ENCODE measurements around the gene MYH10.

MYH10 gene

DNA sequence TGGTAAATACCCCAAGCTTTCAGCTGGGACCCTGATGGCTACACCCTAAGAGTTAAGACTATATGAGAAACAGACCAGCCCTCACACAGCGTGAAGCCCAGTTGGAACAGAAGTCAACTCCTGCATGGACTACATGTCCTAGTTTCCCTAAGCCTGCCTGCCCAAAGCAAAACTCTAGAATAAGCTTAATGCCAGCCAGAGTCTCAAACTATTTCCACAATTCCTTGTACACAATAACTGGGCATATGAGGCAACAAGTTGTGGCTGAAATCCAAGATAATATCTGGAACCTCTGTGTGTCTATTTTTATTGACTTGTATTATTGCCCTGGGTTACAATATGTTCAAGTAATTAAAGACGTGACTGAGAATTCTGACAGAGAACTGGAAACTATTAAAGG lies 19.4 kb downstream of the MYH10 start:
- TF ChIP-seq, protein P1, sequence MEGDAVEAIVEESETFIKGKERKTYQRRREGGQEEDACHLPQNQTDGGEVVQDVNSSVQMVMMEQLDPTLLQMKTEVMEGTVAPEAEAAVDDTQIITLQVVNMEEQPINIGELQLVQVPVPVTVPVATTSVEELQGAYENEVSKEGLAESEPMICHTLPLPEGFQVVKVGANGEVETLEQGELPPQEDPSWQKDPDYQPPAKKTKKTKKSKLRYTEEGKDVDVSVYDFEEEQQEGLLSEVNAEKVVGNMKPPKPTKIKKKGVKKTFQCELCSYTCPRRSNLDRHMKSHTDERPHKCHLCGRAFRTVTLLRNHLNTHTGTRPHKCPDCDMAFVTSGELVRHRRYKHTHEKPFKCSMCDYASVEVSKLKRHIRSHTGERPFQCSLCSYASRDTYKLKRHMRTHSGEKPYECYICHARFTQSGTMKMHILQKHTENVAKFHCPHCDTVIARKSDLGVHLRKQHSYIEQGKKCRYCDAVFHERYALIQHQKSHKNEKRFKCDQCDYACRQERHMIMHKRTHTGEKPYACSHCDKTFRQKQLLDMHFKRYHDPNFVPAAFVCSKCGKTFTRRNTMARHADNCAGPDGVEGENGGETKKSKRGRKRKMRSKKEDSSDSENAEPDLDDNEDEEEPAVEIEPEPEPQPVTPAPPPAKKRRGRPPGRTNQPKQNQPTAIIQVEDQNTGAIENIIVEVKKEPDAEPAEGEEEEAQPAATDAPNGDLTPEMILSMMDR (IDR thresholded peaks at IDR 0.05; ENCODE audit: low read depth, low read length): no peak
- H3K36me3 ChIP-seq: peaks cover 28% of the 10 kb centered on the region
- DNase-seq: no peak
- no peak overlapping the region for H3K4me3 ChIP-seq (ENCODE audit: low read depth, low read length)
- no peak overlapping the region for H3K27ac ChIP-seq
- H3K9me3 ChIP-seq (ENCODE audit: severe bottlenecking): no peaks in the 10 kb centered on the region
- H3K27me3 ChIP-seq (ENCODE audit: insufficient read depth, low read depth, severe bottlenecking): no peaks in the 10 kb centered on the region

DNA sequence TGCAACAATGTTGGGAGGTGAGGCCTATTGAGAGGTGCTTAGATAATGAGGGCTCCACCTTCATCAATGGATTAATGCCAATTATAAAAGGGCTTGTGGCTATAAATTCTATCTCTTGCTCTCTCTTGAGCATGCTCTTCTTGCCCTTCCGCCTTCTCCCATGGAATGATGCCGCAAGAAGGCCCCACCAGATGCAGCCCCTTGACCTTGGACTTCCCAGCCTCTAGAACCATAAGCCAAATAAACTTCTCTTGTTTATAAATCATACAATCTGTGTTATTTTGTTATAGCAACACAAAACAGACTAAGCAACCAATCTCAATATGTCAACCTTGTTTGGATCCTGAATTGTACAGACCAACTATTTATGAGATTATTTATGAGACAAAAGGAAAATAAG lies 20.0 kb downstream of the MYH10 start:
- Histone ChIP-seq H3K4me3 (ENCODE audit: low read depth, low read length) (no peak overlapping the region), H3K9me3 (ENCODE audit: severe bottlenecking) (no peaks in the 10 kb centered on the region), H3K36me3 (peaks cover 28% of the 10 kb centered on the region), H3K27me3 (ENCODE audit: insufficient read depth, low read depth, severe bottlenecking) (no peaks in the 10 kb centered on the region), H3K27ac (no peak overlapping the region)
- TF ChIP-seq, protein P1 (IDR thresholded peaks at IDR 0.05; ENCODE audit: low read depth, low read length): no peak
- no peak for DNase-seq

DNA sequence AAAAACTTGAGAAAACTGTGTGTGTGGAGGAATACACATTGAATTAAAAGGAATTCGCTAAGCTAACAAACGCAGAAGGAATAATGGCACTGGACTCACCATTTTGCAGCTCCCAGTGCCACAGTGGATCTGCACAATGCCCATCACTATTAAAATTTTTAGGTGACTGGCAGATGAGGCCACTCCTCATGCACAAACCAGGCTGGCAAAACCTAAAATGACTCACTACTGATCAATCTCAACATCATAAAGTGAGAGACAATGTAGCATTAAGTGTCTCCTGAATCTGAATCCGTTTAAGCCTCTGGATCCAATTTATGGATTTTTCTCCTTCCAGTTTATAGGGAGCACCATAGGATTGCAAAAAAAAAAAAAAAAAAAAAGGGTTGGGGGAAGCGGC lies 20.6 kb downstream of the MYH10 start:
- peaks cover 28% of the 10 kb centered on the region for H3K36me3 ChIP-seq
- H3K27me3 ChIP-seq (ENCODE audit: insufficient read depth, low read depth, severe bottlenecking): no peaks in the 10 kb centered on the region
- no peaks in the 10 kb centered on the region for H3K9me3 ChIP-seq (ENCODE audit: severe bottlenecking)
- H3K27ac ChIP-seq: no peak overlapping the region
- DNase-seq: no peak
- TF ChIP-seq, protein P1 (IDR thresholded peaks at IDR 0.05; ENCODE audit: low read depth, low read length): no peak
- no peak overlapping the region for H3K4me3 ChIP-seq (ENCODE audit: low read depth, low read length)

DNA sequence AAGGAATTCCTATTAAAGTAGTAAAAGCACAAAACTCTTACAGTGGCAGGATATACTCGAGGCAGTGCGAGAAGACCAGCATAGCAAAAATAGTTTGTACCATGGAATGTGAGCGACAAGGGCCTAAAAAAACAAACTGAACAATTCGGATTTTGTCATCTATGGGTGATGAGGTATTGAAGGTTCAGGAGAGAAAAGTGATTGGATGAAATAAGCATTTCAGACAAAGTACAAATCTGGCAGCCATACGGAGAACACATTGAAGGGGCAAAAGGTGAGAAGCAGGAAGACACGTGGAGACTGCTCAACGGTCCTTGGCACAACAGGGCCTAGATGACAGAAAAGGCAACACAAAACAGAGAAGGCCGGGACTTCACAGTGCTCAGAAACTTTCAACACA lies 22.5 kb downstream of the MYH10 start:
- H3K4me3 ChIP-seq (ENCODE audit: low read depth, low read length): no peak overlapping the region
- no peaks in the 10 kb centered on the region for H3K27me3 ChIP-seq (ENCODE audit: insufficient read depth, low read depth, severe bottlenecking)
- no peak for DNase-seq
- H3K36me3 ChIP-seq: peaks cover 42% of the 10 kb centered on the region
- no peaks in the 10 kb centered on the region for H3K9me3 ChIP-seq (ENCODE audit: severe bottlenecking)
- TF ChIP-seq, protein P1 (IDR thresholded peaks at IDR 0.05; ENCODE audit: low read depth, low read length): no peak
- H3K27ac ChIP-seq: no peak overlapping the region

DNA sequence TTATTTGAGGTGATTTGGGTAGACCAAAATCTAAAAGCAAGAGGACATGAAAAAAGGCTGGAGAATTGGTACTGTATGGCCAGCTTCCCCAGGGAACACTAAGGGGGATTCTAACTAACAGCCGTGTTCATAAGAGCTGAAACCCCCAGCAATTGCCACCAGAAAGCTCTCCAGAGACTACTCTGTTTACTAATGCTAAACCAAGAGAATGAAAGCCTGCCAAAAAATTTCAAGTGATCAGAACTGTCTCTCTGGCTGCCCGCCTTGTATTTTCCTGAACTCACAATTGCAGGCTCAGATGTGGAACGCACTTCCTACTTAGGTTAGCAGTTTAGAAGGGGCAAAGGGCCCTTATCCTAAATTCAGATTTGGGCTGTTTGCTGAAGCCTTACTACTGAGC lies 24.1 kb downstream of the MYH10 start:
- no peak for DNase-seq
- Histone ChIP-seq H3K9me3 (ENCODE audit: severe bottlenecking) (no peaks in the 10 kb centered on the region), H3K27ac (no peak overlapping the region), H3K27me3 (ENCODE audit: insufficient read depth, low read depth, severe bottlenecking) (no peaks in the 10 kb centered on the region), H3K4me3 (ENCODE audit: low read depth, low read length) (no peak overlapping the region), H3K36me3 (peaks cover 37% of the 10 kb centered on the region)
- TF ChIP-seq, protein P1 (IDR thresholded peaks at IDR 0.05; ENCODE audit: low read depth, low read length): no peak

DNA sequence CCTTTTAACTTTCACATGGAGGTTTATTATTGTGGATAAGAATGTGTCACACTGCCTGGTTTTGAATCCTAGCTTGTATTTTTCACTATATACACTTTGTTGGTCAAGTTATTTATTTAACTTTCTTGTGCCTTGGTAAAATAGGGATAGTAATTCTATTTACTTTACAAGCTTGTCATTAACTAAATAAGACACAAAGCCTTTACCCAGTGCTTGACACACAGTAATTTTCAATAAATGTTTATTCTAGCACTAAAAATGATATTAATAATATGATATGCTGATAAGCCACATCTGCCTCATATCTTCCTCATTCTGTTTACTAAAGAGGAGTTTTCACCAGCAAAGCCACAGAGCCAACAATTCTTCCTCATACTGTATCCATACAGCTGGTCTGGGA lies 27.8 kb downstream of the MYH10 start:
- H3K9me3 ChIP-seq (ENCODE audit: severe bottlenecking): no peaks in the 10 kb centered on the region
- H3K36me3 ChIP-seq: peaks cover 59% of the 10 kb centered on the region
- no peak for DNase-seq
- TF ChIP-seq, protein P1 (IDR thresholded peaks at IDR 0.05; ENCODE audit: low read depth, low read length): no peak
- H3K27me3 ChIP-seq (ENCODE audit: insufficient read depth, low read depth, severe bottlenecking): no peaks in the 10 kb centered on the region
- H3K27ac ChIP-seq: no peak overlapping the region
- H3K4me3 ChIP-seq (ENCODE audit: low read depth, low read length): no peak overlapping the region

Data from WERI-Rb-1 (cell line).